ENCODE measurements around the gene RNLS.
"Not testable (repeated sequence)": the region's sequence is repeated elsewhere in the genome, so short reads cannot be mapped to it uniquely, and the experiment has no call there.

The RNLS gene

GRCh38 chr10:88383276-88383675 is 199.8 kb downstream of the RNLS start:
- no peak for DNase-seq

GRCh38 chr10:88382699-88383098 is 200.4 kb downstream of the RNLS start:
- DNase-seq = no peak

GRCh38 chr10:88379575-88379974 is 203.5 kb downstream of the RNLS start:
- DNase-seq = no peak

GRCh38 chr10:88377510-88377909 is 205.6 kb downstream of the RNLS start:
- DNase-seq = no peak

GRCh38 chr10:88374392-88375175 is 208.5 kb downstream of the RNLS start:
- no peak for DNase-seq

- no peak for DNase-seq
Observed at GRCh38 chr10:88372881-88373592, 210.1 kb downstream of the RNLS start.

GRCh38 chr10:88372051-88372715 is 210.9 kb downstream of the RNLS start:
- no peak for DNase-seq

GRCh38 chr10:88370713-88371112 is 212.4 kb downstream of the RNLS start:
- DNase-seq = no peak

GRCh38 chr10:88366772-88367171 is 216.3 kb downstream of the RNLS start:
- no peak for DNase-seq

GRCh38 chr10:88361995-88362807 is 220.9 kb downstream of the RNLS start:
- no peak for DNase-seq

GRCh38 chr10:88361494-88361893 is 221.6 kb downstream of the RNLS start:
- no peak for DNase-seq

- not testable (repeated sequence) for DNase-seq
Observed at GRCh38 chr10:88355750-88356149, 227.4 kb downstream of the RNLS start.

GRCh38 chr10:88347597-88348304 is 235.4 kb downstream of the RNLS start:
- no peak for DNase-seq

- DNase-seq = no peak
Observed at GRCh38 chr10:88347022-88347421, 236.1 kb downstream of the RNLS start.

GRCh38 chr10:88346144-88346977 is 236.8 kb downstream of the RNLS start:
- no peak for DNase-seq

GRCh38 chr10:88343761-88344484 is 239.2 kb downstream of the RNLS start:
- DNase-seq = no peak

GRCh38 chr10:88342733-88343310 is 240.3 kb downstream of the RNLS start:
- no peak for DNase-seq

GRCh38 chr10:88337134-88337533 is 246.0 kb downstream of the RNLS start:
- no peak for DNase-seq

GRCh38 chr10:88336334-88336733 is 246.8 kb downstream of the RNLS start:
- DNase-seq = no peak

- no peak for DNase-seq
Observed at GRCh38 chr10:88333248-88333630, 249.9 kb downstream of the RNLS start.
